Stimulated activated effector memory CD8-positive, alpha-beta T cell treated with anti-CD3 and anti-CD28 coated beads, Interleukin-12 subunit alpha, Interleukin-12 subunit beta, amount 100 ng/mL, for 72 hours (primary cell): ENCODE measurements around the gene DICER1.

Source experiments
- ATAC-seq: fragments of 150-1000 bp; cut with Tn5 transposase; 2 replicates; pipeline ENCODE4 v1.10.0; 2021
- DNase-seq, 2 donors: peaks; one replicate each; pipeline ENCODE4 v3.0.0; 2021 to 2022; ENCODE audit warnings: low spot score in 2 of 2
- H3K27ac Mint-ChIP-seq: one replicate; pipeline ENCODE4 v1.8.0; 2022; ENCODE audit warnings: mild to moderate bottlenecking, mixed read lengths
- H3K36me3 Mint-ChIP-seq: one replicate; pipeline ENCODE4 v1.8.0; 2022; ENCODE audit warnings: mild to moderate bottlenecking, mixed read lengths
- H3K4me1 Mint-ChIP-seq: one replicate; pipeline ENCODE4 v1.8.0; 2022; ENCODE audit warnings: mixed read lengths
- H3K4me3 Mint-ChIP-seq: one replicate; pipeline ENCODE4 v1.8.0; 2022; ENCODE audit warnings: mild to moderate bottlenecking, mixed read lengths
- H3K9me3 Mint-ChIP-seq: one replicate; pipeline ENCODE4 v1.8.0; 2022; ENCODE audit warnings: mixed read lengths

The DICER1 gene

DNA sequence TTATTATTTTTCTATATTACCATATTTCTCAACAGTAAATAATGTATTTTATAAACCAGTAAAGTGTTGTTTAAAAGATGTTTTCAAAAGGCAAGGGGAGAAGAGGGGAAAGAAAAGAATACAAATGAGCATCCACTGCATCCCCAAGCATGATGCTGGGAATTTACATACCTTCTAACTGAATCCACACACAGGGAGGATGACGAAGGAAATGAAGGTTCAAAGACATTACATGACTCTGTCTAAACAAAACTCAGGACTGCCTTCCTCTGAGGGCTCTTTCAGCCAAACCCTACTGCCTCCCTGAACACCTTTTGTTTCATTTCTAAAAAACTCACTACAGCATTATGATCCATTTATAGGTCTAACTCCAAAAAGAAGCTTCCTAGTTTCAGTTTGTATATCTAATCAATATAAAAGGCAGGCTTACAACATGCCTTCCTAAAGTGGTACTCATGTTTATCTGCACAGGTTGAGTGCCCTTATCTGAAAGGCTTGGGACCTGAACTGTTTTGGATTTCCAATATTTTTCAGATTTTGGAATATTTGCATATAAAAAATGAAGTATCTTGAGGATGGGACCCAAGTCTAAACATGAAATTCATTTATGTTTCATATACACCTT lies 30.3 kb downstream of the DICER1 start:
- H3K4me1 Mint-ChIP-seq: peaks cover 21% of the 10 kb centered on the region
- H3K27ac Mint-ChIP-seq: no peak overlapping the region
- peaks cover 98% of the 10 kb centered on the region for H3K36me3 Mint-ChIP-seq
- no peaks in the 10 kb centered on the region for H3K9me3 Mint-ChIP-seq
- no peak overlapping the region for H3K4me3 Mint-ChIP-seq
- DNase-seq: no peak
- ATAC-seq: no peak

DNA sequence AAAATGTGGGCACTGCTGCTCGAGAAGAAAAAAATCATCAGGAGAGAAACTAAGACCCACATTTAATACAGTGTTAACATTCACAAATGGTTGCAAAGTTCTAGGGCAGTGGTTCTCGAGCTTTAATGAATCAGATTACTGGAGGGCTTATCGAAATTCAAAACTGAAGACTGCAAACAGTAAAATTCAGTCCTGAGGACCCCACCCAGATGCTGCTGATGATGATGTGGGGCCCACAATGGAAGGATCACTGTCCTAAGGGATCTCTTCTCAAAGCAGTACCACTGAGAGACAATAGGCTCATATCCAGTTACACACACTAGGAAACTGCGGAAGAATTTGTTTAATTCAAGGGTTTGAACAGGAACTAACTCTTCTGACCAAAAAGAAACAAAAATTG lies 31.4 kb downstream of the DICER1 start:
- H3K9me3 Mint-ChIP-seq: no peaks in the 10 kb centered on the region
- ATAC-seq: no peak
- DNase-seq: no peak
- H3K4me1 Mint-ChIP-seq: peaks cover 21% of the 10 kb centered on the region
- no peak overlapping the region for H3K27ac Mint-ChIP-seq
- H3K36me3 Mint-ChIP-seq: peaks cover 97% of the 10 kb centered on the region
- H3K4me3 Mint-ChIP-seq: no peak overlapping the region

DNA sequence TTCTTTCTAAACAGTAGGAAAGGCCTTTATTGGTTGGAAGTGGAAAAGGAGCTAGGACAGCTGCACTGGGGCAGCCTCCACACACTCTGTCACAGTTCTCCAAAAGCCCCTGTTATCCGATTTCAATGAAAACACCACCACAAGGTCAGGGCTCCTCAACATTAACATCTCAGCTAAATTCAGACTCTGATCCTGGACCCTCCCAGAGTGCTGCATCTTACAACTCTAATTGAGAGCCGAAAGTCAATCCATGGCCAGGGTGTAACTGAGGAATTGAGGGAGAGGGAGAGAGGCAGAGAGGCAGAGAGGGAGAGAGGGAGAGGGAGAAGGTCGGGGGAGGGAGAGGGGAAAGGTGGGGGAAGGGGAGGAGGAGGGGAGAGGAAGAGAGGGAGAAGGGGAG lies 32.1 kb downstream of the DICER1 start:
- ATAC-seq (no peak), DNase-seq (no peak)
- peaks cover 97% of the 10 kb centered on the region for H3K36me3 Mint-ChIP-seq
- H3K9me3 Mint-ChIP-seq: no peaks in the 10 kb centered on the region
- H3K4me3 Mint-ChIP-seq: no peak overlapping the region
- H3K27ac Mint-ChIP-seq: no peak overlapping the region
- peaks cover 21% of the 10 kb centered on the region for H3K4me1 Mint-ChIP-seq

DNA sequence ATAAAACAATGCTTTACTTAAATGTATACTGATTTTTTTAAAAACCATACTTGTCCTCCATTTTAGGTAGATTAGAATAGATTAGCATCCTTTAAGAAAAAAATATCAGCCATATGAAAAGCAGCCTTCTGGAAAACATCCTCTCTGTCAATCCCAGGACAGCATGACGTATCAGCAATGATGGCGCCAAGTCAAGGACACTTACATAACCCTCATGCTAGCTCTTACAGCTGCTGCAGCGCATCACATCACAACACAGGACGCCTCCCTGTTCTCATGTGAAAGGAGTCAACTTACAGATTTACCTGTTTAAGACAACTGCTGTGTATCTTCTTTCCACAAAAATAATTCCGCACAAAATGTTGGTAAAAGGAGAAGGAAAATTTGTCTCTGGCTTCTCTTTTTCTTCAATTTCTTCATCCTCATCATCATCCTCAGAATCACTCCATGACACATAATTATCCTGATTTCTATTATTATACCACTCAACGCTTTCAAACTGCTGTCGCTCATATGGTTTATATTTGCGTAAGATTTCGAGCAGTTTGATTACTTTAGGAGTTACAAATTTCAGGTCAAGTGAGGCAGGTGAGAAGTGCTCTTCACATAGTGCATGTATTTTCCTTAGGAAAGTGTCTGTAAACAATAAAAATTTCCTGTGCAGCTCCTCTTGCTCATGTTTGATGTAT lies 33.3 kb downstream of the DICER1 start:
- Mint-ChIP-seq H3K36me3 (peaks cover 94% of the 10 kb centered on the region), H3K27ac (no peak overlapping the region)

GRCh38 chr14:95122621-95122945 lies 34.7 kb downstream of the DICER1 start:
- DNase-seq: no peak
- Mint-ChIP-seq H3K27ac (no peak overlapping the region), H3K36me3 (peaks cover 92% of the 10 kb centered on the region), H3K9me3 (no peaks in the 10 kb centered on the region), H3K4me3 (no peak overlapping the region), H3K4me1 (peaks cover 5% of the 10 kb centered on the region)
- ATAC-seq: no peak

More for the DNA sequence above, 33.3 kb downstream of the DICER1 start:
- no peak for ATAC-seq
- Mint-ChIP-seq H3K4me1 (peaks cover 16% of the 10 kb centered on the region), H3K4me3 (no peak overlapping the region), H3K9me3 (no peaks in the 10 kb centered on the region)
- DNase-seq: no peak

- H3K4me3 Mint-ChIP-seq: no peak overlapping the region
- no peak for ATAC-seq
- no peak overlapping the region for H3K27ac Mint-ChIP-seq
- peaks cover 90% of the 10 kb centered on the region for H3K36me3 Mint-ChIP-seq
- H3K4me1 Mint-ChIP-seq: peaks cover 5% of the 10 kb centered on the region
- H3K9me3 Mint-ChIP-seq: no peaks in the 10 kb centered on the region
- DNase-seq: no peak
Measured at GRCh38 chr14:95121911-95122620, 35.3 kb downstream of the DICER1 start.

DNA sequence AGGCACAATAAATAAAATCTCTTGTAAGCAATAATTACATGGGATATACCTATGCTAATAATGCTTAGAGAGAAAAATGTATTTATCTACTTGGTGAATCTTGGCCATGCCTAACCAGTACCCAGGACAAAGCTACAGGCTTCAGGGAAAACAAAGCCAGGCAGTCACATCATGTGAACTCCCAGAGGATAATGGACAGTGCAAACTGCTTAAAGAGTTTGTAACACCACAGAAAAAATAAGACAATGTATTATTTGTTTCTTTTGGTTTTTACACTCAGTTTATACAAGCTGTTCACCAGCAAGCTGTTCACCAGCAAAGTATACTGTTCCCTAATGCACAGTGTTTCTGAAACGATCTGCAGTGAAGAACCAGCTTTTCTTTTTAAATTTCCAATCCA lies 38.0 kb downstream of the DICER1 start:
- H3K36me3 Mint-ChIP-seq: peaks cover 92% of the 10 kb centered on the region
- no peak overlapping the region for H3K27ac Mint-ChIP-seq
- no peak for ATAC-seq
- no peaks in the 10 kb centered on the region for H3K9me3 Mint-ChIP-seq
- no peak overlapping the region for H3K4me3 Mint-ChIP-seq
- DNase-seq: no peak
- peaks cover 5% of the 10 kb centered on the region for H3K4me1 Mint-ChIP-seq

DNA sequence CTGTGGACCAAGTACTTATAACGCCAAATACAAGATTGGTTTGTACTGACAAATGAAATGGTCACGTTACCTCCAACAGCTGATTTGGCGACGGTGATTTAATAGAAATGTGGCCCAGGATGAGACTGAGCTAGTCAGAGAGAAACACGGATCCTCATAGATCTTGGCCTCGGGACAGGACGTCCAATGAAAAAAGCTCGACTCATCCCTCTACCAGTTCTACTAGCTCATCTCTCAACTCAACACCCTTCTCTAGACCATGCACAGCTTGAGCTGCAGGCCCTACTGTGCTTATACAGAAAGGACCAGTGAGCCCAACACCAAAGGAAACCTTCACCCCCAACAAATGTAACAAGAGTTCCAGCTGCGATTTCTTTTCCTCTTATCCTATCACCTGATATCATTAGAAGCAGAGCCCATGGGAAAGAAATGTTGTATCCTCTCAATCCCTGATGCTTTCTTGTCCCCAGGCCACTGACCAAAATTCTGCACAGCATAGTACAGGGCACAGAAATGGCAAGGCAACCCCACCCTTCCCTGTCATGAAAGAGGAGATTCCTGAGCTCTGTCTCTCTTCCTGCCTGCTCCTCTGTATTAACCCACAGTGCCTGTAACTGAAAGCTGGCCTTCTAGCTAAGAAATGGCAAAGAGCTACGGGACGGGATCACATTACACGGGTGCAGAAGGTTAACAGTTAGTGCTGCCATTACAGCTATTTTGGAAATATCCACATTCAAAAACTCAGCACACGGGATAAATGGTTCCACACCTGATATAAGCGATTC lies 39.2 kb downstream of the DICER1 start:
- no peak for DNase-seq
- Mint-ChIP-seq H3K4me1 (peaks cover 11% of the 10 kb centered on the region), H3K4me3 (no peak overlapping the region), H3K9me3 (no peaks in the 10 kb centered on the region), H3K27ac (peak overlapping the region; percentile 18), H3K36me3 (peaks cover 92% of the 10 kb centered on the region)
- ATAC-seq: no peak

GRCh38 chr14:95113476-95113875 lies 43.9 kb downstream of the DICER1 start:
- ATAC-seq (no peak), DNase-seq (no peak)
- peaks cover 6% of the 10 kb centered on the region for H3K4me1 Mint-ChIP-seq
- H3K27ac Mint-ChIP-seq: peak overlapping the region; percentile 43
- peaks cover 99% of the 10 kb centered on the region for H3K36me3 Mint-ChIP-seq
- no peaks in the 10 kb centered on the region for H3K9me3 Mint-ChIP-seq
- no peak overlapping the region for H3K4me3 Mint-ChIP-seq

DNA sequence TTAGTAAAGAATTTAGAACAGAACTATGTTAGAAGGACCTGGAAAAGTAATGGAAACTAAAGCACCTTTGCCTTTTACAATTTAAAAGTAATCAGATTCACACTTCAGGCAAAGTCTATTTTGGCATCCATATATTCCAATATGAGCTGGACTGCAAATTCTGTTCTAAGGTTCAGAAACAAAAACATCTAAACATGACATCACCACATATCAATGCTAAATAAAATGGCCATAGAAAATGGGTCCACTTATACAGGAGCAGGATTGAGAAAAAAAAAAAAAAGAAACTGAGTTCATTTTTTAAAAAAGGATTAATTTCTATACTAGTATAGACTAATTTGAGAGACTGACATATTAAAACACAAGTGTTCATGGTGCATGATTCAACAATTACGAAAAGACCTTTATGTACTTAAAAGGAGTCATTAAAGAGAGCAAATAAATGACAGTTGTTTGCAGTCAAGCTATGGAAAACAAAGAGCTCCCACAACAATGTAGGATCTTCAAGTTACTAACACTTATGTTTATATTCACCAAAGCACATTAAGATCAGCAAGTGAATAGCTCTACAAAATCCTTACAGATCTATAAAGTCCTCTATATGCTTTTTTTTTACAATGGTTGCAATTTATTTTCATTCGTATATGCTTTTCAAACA lies 45.7 kb downstream of the DICER1 start:
- Mint-ChIP-seq H3K9me3 (no peaks in the 10 kb centered on the region), H3K36me3 (peaks cover 100% of the 10 kb centered on the region), H3K27ac (no peak overlapping the region), H3K4me3 (no peak overlapping the region), H3K4me1 (peaks cover 6% of the 10 kb centered on the region)
- ATAC-seq (no peak), DNase-seq (no peak)

GRCh38 chr14:95110178-95110577 lies 47.2 kb downstream of the DICER1 start:
- Mint-ChIP-seq H3K36me3 (peaks cover 98% of the 10 kb centered on the region), H3K27ac (no peak overlapping the region), H3K4me1 (peaks cover 6% of the 10 kb centered on the region), H3K9me3 (no peaks in the 10 kb centered on the region), H3K4me3 (no peak overlapping the region)
- DNase-seq: no peak
- ATAC-seq: no peak

DNA sequence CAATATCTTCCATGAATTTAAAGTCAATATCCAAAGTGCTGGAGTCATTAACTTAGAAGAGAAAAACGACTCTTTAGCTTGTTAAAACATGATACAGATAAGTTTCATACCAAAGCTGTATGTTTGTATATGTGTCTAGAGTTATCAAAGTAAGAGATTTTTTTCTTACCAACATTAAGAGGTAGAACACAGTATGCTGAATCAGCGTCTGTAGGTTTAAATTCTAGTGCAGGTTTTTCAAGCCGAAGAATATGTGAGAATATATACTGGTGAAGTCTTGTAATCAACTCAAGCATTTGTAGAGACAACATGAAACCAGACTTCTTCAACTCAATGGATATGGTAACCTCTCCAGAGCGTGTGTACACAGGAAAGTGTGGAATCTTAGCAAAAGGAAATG lies 49.6 kb downstream of the DICER1 start:
- DNase-seq (no peak), ATAC-seq (no peak)
- H3K4me3 Mint-ChIP-seq: no peak overlapping the region
- H3K36me3 Mint-ChIP-seq: peaks cover 98% of the 10 kb centered on the region
- H3K9me3 Mint-ChIP-seq: no peaks in the 10 kb centered on the region
- H3K4me1 Mint-ChIP-seq: peaks cover 3% of the 10 kb centered on the region
- no peak overlapping the region for H3K27ac Mint-ChIP-seq

GRCh38 chr14:95106971-95107370 lies 50.4 kb downstream of the DICER1 start:
- DNase-seq (no peak), ATAC-seq (no peak)
- Mint-ChIP-seq H3K4me1 (peaks cover 10% of the 10 kb centered on the region), H3K9me3 (no peaks in the 10 kb centered on the region), H3K36me3 (peaks cover 98% of the 10 kb centered on the region), H3K27ac (no peak overlapping the region), H3K4me3 (no peak overlapping the region)

DNA sequence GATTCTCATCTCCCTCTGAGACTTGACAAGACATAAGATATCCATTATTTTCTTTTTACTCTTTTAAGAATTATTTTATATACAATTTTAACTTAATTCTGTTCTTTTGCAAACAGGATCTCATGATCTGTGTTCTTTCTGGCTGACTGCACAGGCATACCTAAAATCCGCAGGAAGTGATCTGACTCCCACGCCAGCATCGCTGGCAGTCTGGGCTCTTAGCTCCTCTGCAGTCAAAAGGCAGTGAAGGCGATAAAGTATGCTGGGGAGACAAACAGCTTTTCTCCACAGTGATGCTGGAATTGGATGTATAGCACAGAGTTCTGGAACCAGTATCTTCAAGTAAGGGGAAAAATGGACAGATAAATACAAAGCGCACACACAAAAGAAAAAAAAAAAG lies 52.4 kb downstream of the DICER1 start:
- H3K9me3 Mint-ChIP-seq: no peaks in the 10 kb centered on the region
- peaks cover 91% of the 10 kb centered on the region for H3K36me3 Mint-ChIP-seq
- H3K27ac Mint-ChIP-seq: no peak overlapping the region
- no peak overlapping the region for H3K4me3 Mint-ChIP-seq
- H3K4me1 Mint-ChIP-seq: peaks cover 25% of the 10 kb centered on the region
- ATAC-seq (no peak), DNase-seq (no peak)

DNA sequence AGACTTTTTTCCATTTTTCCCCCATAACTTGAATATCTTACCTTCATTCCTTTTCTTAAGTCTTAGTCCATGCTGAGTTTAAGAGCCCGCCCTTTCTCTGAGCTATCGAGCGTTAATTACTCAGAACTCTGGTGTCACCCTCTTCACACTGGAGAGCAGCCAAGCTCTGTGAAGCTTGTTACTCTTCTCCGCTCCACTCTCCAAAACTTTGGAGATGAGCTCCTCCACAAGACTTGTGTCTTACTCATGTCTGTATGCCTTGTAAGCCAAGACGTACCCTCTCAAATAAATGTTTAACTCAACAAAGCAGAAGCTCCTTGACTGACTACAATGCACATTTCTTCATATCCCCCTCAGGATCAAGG lies 54.7 kb downstream of the DICER1 start:
- Mint-ChIP-seq H3K4me3 (no peak overlapping the region), H3K9me3 (no peaks in the 10 kb centered on the region), H3K27ac (no peak overlapping the region), H3K4me1 (peaks cover 25% of the 10 kb centered on the region), H3K36me3 (peaks cover 91% of the 10 kb centered on the region)
- ATAC-seq: no peak
- no peak for DNase-seq
